NCI-H2196 treated with DMSO at 0.1 percent for 48 hours (cell line): ENCODE results near the gene TMEM131L.
"Not testable (repeated sequence)": the region's sequence is repeated elsewhere in the genome, so short reads cannot be mapped to it uniquely, and the experiment has no call there.

Experiments
- DNase-seq: peaks from one replicate; lab custom pipeline; 2025; ENCODE audit not compliant: unreplicated experiment; lab: John Stamatoyannopoulos, UW

The TMEM131L gene

DNA sequence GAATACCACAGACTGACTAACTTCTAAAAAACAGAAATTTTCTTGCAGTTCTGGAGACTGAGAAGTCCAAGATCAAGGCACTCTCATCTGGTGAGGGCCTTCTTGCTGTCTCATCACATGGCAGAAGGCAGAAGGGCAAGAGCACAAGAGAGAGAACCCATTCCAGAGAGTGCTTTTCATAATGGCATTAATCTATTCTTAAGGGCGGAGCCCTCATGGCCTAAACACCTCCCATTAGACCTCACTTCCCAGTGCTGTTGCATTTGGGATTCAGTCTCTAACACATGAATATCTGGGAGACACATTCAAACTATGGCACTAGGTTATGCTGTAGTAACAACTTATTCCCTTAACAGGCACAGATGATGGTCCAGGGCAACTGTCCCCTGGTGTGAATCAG lies 180.8 kb downstream of the TMEM131L start:
- DNase-seq, result no peak

DNA sequence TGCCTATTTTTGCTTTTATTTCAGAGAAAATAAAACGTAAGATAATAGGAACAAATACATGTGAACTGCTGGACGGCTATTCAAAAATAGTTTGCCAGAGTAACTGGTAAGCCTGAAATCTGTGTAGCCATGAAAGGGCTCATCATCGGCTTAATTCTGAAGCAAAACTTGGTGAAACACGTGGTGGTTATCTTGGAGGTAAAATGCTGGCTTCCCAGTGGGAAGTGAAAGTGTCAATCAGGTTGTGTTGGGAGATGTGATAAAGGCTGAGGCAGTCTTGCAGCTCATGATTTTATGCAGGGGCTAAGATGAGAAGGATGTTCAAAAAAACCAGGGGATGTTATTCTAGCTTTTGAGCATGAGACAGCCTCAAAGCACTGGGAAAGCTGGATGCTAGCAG lies 181.8 kb downstream of the TMEM131L start:
- DNase-seq, result no peak

DNA sequence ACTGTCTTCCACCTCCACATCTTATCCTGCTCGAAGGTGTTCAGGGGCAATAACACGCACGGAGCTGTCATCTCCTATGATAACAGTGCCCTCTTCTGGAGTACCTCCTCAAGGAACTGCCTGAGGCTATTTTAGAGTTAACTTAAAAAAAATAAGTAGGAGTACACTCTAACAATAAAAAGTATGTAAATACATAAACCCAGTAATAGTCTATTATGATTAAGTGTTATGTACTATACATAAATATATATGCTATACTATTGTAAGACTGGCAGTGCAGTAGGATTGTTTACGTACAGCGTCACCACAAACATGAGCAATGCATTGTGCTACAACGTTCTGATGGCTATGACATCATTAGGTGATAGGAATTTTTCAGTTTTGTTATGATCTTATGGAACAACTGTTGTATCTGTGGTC lies 183.4 kb downstream of the TMEM131L start:
- no peak for DNase-seq

DNA sequence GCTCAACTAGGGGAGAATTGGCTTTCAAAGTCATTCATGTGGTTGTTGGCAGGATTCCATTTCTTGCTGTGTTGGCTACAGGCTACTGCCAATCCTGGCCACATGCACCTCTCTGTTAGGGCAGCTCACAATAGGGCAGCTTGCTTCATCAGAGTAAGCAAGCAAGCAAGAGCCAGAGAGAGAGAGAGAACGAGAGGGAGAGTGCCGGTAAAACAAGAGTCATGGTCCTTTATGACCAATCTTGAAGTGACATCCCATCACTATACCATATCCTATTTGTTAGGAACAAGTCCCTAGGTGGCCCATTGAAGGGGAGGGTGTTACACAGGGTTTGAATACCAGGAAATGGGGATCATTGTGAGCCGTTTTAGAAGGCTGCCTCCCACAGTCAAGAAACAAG lies 185.0 kb downstream of the TMEM131L start:
- DNase-seq, result no peak

DNA sequence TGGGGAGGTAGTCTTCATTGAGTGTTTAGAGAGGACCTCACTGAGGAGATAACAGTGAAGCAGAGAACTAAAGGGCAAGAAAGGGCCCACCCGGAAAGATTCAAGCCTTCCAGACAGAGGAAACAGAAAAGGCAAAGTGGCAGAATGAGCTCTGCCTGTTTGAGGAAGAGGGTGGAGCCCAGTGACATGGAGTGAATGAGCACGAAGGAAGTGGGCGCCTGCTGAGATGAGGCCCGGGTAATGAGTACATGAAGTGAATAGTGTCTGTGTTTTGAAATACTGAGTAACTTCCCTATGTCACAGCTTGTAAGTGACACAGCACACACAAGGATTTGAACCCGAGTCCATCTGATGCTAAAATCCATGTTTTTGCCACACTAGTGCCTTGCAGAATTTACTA lies 185.4 kb downstream of the TMEM131L start:
- no peak for DNase-seq

DNA sequence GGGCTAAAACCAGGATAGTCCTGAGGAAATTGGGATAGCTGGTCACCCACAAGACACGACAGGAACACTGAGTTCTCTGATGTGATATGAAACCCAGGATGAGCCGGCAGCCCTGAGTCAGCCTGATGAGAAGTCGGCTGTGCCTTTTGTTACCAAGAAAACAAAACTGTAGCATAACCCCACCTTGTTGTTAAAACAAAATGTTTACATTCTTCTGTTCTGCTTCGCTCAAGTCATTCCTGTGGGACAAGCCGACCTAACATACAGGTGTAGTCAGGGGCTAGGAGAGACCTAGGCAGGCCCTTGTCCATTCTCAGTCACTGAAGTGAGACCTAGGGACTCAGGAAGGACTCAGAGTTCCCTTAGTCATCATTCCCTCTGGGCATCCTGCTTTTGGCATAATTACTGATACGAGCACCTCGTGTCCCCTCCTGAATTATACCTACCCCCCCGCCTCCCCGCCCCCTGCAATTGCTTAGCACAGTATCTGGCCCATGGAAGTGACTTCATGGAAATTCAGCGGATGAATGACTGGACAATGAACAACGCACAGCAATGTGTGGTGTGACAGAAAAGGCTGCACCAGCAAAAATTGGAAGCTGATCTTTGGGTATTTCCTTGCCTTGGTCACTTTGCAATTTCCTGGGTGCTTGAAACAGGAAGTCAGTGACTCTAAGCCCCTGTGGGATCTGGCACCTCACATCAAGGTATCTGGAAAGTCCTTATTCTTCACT lies 186.1 kb downstream of the TMEM131L start:
- no peak for DNase-seq

DNA sequence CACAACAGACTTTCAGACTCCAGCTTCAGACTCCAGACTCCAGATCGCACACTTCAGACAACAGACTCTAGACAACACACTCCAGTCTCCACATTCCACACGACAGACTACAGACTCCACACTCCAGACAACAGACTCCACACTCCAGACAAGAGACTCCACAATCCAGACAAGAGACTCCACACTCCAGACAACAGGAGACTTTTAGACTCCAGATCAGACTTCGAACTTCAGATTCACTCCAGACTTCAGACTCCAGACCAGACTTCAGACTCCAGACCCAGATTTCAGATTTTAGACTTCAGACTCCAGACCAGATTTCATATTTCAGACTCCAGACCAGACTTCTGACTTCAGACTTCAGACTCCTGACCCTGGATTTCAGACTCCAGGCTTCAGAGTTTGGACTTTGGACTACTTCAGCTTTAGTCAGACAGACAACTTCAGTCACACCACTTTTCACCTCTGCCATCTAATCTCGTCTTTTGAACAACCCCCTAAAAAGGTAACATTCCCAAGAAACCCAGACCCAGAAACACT lies 188.9 kb downstream of the TMEM131L start:
- no peak for DNase-seq

DNA sequence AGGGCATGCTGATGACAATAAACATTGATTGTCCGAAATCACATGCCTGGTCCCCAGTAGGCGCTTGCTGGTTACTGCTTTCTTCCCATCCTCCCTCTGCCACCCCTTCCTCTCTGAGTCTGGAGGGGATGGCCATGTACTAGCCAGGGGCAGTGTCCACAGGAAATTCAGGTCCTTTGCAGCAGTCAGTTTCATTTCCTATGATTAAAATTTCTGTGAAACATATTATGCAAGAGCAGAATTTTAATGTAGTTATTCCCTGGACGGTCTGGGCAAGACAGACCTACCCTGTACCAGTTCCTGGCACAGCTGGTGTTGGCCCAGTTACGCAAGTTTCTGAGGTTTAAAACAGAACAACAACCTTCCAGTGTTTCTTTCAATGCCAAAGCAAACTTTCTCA lies 189.8 kb downstream of the TMEM131L start:
- DNase-seq, result no peak

DNA sequence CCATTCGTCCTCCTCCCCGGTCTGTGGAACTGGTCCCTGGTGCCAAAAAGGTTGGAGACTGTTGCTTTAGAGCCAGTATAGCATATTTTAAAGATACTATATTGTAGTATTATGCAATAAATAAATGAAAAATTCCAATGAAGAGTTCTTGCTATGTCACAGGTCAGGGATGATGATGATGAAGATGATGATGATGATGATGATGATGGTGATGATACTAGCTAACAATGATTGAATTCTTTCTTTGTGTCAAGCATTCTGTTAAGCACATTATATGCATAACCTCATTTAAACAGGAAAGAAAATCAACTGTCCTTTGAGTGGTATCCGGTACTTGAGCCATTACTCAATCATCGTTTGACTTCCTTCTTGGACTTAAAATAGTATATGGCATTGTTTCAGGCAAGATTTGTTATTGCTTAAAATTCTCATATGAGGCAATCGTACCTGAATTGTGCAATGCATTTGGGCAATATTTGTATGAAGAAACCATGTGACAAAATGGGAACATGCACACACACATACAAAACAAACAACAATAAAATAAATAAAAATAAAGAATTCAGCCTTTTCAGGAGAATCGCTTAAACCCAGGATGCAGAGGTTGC lies 195.2 kb downstream of the TMEM131L start:
- DNase-seq, result no peak

DNA sequence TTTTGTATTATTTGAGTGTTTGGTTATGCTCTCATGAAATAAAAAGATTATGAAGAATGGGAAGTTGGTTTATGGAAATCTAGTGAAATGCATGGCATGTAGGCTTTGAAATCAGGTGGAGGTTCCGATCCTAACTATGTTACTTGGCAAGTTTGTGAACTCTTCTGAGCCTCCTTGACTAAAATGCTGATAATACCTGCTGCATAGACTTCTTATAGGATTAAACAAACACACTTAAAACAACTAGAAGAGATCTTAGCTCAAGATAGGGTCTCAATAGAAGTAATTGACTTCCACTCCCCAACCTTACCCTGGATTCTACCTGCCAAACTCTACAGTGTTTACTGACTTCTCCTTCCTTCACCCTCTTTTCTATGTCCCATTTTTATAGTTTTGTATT lies 195.7 kb downstream of the TMEM131L start:
- DNase-seq, result no peak

DNA sequence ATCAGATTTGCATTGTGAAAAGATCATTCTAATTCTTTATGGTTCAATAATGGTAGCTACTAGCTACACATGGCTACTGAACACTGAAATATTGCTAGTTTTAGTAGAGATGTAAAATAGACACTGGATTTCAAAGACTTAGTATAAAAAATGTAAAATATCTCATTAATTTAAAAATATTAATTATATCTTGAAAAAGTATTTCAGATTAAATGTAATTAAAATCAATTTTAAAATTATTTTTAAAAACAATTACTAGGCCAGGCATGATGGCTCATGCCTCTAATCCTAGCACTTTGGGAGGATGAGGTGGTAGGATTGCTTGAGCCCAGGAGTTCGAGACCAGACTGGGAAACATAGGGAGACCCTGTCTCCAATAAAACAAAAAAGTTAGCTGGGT lies 197.5 kb downstream of the TMEM131L start:
- DNase-seq, result no peak

DNA sequence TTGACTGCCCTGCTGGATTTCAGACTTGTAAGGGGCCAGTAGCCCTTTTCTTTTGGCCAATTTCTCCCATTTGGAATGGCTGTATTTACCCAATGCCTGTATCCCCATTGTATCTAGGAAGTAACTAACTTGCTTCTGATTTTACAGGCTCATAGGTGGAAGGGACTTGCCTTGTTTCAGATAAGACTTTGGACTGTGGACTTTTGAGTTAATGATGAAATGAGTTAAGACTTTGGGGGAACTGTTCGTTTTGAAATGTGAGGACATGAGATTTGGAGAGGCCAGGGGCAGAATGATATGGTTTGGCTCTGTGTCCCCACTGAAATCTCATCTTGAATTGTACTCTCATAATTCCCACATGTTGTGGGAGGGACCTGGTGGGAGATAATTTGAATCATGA lies 200.3 kb downstream of the TMEM131L start:
- DNase-seq, result not testable (repeated sequence)

DNA sequence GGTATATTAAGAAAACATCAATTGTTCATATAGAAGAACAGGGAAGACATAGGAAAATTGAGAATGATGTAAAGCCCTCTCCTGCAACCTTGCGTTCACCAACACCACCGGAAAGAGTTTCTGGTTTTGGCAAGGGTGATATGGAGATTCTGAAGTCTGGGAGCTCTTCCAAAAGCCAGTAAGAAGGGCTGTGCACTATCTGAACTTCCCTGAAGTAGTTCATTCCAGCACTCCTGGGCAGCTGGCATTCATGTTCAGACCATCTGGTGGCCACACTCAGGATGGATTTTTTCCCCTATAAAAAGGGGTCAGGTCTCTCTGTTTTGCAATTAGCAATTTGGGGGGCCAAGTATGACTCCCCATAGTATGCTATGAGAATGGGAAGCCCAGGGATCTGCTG lies 202.5 kb downstream of the TMEM131L start:
- DNase-seq, result no peak

DNA sequence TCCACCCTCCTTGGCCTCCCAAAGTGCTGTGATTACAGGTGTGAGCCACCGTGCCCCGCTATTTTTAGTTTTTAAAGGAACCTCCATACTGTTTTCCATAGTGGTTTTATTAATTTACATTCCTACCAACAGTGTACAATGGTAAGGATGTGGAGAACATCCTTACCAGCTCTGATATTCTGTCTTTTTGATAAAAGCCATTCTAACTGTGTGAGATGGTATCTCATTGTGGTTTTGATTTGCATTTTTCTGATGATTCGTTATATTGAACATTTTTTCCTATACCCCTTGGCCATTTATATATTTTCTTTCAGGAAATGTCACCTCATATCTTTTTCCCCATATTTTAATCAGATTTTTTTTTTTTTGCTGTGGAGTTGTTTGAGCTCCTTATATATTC lies 203.7 kb downstream of the TMEM131L start:
- no peak for DNase-seq

DNA sequence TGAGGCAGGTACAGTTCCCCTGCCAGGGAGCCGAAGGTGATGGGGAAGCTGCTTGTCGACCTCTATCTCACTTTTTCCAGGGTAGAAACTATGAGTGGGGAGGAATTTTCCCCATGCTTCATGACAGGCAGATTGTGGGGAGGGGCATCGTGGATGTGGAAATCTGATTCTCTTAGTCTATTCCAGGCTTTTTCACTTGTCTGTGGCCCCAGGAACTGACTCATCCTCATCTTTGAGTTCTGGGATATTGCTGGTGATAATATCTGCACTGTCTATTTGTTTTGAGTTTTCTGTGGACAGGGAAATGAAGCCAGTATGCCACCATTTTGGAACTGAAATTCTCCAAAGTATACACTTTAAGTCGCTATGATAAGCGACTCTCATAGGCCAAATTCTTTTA lies 210.3 kb downstream of the TMEM131L start:
- no peak for DNase-seq

DNA sequence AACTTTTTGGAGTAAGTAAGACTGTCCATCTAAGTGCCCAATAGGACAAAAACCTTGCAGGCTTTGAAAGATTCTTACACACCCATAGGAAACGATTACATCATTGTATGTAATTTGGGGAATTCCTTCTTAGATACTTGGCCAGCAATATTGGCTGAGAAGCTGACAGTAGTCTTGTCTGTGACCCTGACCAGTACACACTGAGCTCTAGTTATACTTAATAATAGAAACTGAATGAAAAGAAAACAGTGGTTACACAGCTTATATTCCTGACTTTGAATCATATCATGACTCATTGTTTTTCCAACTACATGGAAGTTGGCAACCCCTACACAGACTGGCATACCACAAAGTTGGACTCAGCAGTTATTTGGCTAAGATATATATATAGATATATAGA lies 210.8 kb downstream of the TMEM131L start:
- no peak for DNase-seq

DNA sequence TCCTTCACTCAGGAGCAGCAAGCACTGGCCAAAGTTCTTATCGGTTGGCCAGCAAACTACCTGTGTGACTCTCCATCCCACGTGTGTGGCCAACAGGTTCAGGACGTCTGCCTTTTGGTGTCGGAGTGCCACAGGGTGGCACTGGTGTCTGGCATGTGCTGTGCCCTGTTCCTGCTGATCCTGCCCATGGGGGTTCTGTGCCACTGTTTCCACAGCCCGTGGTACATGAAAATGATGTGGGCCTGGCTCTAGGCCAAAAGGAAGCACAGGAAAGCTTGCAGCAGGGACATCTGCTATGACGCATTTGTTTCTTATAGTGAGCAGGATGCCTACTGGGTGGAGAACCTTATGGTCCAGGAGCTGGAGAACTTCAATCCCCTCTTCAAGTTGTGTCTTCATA lies 213.3 kb downstream of the TMEM131L start:
- DNase-seq, result no peak

DNA sequence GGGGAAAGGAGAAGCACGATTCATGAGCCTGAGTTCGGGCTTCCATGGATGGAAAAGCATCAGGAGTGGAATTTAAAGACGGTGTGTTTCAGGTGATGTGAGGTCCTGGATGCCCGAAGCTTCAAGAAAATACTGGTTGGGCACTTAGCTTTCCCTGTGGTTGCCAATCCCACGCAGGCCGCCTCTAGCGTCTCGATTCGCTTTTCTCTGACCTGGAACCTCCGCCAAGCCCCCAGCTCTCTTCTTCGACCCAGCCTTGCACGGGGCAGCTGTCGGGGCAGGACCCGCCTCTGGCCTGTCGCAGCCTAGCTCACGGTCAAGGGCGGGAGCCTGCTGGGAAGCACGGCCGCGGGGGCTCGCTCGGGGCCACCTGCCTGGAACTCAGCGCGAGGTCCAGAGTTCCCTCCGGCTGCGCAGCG lies 217.6 kb downstream of the TMEM131L start:
- no peak for DNase-seq

DNA sequence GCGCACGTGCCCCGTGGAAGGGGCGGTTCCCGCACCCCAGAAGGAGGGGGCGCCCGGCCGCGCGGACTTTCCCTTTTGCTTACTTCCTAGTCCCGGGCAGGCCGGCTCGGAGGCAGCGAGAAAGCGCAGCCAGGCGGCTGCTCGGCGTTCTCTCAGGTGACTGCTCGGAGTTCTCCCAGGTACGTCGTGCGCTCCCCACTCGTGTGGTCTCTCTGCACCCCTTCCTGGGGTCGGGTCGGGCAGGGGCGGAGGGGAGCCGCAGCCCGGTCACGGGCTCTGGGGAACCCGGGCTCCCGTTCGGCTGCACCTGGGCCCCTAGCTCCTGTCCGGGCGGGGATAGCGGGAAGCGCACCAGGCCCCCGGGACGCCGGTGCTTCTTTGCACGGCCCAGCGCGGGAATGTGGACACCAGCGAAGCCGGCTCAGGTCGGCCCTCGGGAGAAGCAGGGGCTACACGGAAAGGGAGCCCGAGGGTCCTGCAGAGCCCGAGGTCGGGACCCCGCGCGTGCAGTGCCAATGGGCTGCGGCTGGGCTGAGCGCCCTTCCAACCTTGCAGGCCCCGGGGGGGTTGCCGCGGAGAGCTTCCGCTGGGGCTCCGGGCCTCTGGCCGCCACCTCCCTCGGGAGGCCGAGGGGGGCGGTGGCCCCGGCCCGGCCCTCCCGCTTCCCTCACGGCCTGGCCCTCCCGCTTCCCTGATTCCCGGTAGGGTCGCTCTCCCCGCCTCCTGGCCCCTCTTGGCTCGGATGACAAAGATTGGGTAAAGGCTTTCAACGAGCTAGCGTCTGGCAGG lies 218.2 kb downstream of the TMEM131L start, which contains the start of gene TLR2:
TLR2 (plus strand) TSS at position 99 of the 789 bp plus-strand sequence. CDS start 18,628 bp downstream, outside the sequence.
- no peak for DNase-seq

DNA sequence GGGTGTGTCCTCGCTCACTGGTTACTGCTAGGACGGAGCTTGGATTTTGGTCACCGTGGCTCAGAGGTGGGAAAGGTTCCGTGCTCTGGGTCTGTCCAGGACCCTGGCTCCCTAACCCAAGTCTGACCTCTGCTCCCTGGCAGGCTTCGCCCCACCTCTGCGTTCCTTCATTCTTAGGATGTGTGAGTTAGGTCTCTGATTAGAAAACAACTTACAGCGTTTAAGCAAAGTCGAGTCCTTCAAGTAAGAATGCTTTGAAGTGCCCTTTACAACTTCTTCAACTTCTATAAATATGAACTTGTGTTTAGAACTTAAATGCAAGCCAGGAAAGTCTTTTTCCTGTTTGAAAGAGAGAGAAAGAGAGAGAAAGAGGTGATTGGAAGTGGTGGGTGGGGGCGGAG lies 218.8 kb downstream of the TMEM131L start:
- DNase-seq, result no peak
